K562 (cell line): ENCODE measurements around the gene ZFR2. TPM values are rescaled to one million over a fixed set of nuclear protein-coding genes. Genes with fewer than 3 reads are reported as not detected.

Experiments used
- ATF1 ChIP-seq, 2 experiments: fragments of 450-650 bp in 1 of 2; IDR thresholded peaks; 2 replicates each; pipeline ENCODE4 v1.6.1; 2016; ENCODE audit warnings: missing compliant biosample characterization in 1 of 2, missing genetic modification characterization in 1 of 2
- CBFA2T3 ChIP-seq: fragments of 450-650 bp; IDR thresholded peaks from 2 replicates; pipeline ENCODE4 v1.6.1; 2017
- CBX1 ChIP-seq: sonication (generic); IDR thresholded peaks from 2 replicates; pipeline ENCODE4 v1.6.1; 2016; ENCODE audit warnings: antibody characterized with exemption, low read depth, mild to moderate bottlenecking
- CBX3 ChIP-seq, 2 experiments: IDR thresholded peaks; 1 replicate in 1 of 2; 2 replicates in 1 of 2; pipeline ENCODE4 v1.6.1; 2012; ENCODE audit warnings: inconsistent platforms in 2 of 2, low read length in 2 of 2, borderline replicate concordance in 1 of 2, control low read depth in 1 of 2
- CHD4 ChIP-seq: fragments of 200-600 bp; sonication (generic); IDR thresholded peaks from 3 replicates; pipeline ENCODE4 v1.6.1; 2012; ENCODE audit warnings: low read depth, mild to moderate bottlenecking, mixed read lengths, low read length, inconsistent platforms; ENCODE audit not compliant: insufficient read depth, insufficient replicate concordance, poor library complexity, severe bottlenecking
- CTBP1 ChIP-seq: fragments of 450-650 bp; IDR thresholded peaks from 2 replicates; pipeline ENCODE4 v1.6.1; 2016; ENCODE audit warnings: borderline replicate concordance
- DEAF1 ChIP-seq: fragments of 450-650 bp; formaldehyde crosslinking; IDR thresholded peaks from 2 replicates; pipeline ENCODE4 v1.4.0; 2020; ENCODE audit warnings: mild to moderate bottlenecking, moderate library complexity
- ETS1 ChIP-seq: conservative IDR thresholded peaks from 2 replicates; pipeline ENCODE4 v1.6.1; 2011; ENCODE audit warnings: low read depth, mild to moderate bottlenecking, low read length; ENCODE audit not compliant: control insufficient read depth
- FOXK2 ChIP-seq, 2 experiments: fragments of 450-650 bp; IDR thresholded peaks in 1 of 2; conservative IDR thresholded peaks in 1 of 2; 2 replicates each; pipeline ENCODE4 v1.6.1; 2016; ENCODE audit warnings: low read depth in 2 of 2, mild to moderate bottlenecking in 1 of 2
- GABPB1 ChIP-seq: sonication (generic); formaldehyde crosslinking; IDR thresholded peaks from 2 replicates; pipeline ENCODE4 v1.8.0; 2022; ENCODE audit warnings: mild to moderate bottlenecking, missing genetic modification reagents
- HCFC1 ChIP-seq: IDR thresholded peaks from 2 replicates; pipeline ENCODE4 v1.6.1; 2012; ENCODE audit warnings: low read depth, low read length, improper control_type of control experiment
- HIVEP1 ChIP-seq: fragments of 250-450 bp; sonication (Bioruptor Pico); IDR thresholded peaks from 2 replicates; pipeline ENCODE4 v1.4.0; 2020; ENCODE audit warnings: mild to moderate bottlenecking
- HOXB6 ChIP-seq: fragments of 250-450 bp; sonication (Bioruptor Pico); IDR thresholded peaks from 2 replicates; pipeline ENCODE4 v1.5.1; 2022; ENCODE audit warnings: mild to moderate bottlenecking, borderline replicate concordance
- KAT8 ChIP-seq: fragments of 450-650 bp; IDR thresholded peaks from 2 replicates; pipeline ENCODE4 v1.6.1; 2016; ENCODE audit warnings: low read depth, mild to moderate bottlenecking
- PHF20 ChIP-seq: fragments of 450-650 bp; IDR thresholded peaks from 2 replicates; pipeline ENCODE4 v1.6.1; 2018; ENCODE audit not compliant: partially characterized antibody
- POLR2AphosphoS5 ChIP-seq: IDR thresholded peaks from 2 replicates; pipeline ENCODE4 v1.6.1; 2011; ENCODE audit warnings: mild to moderate bottlenecking, low read depth, low read length, moderate library complexity; ENCODE audit not compliant: control insufficient read depth, insufficient read depth
- TSC22D4 ChIP-seq: fragments of 450-650 bp; IDR thresholded peaks from 2 replicates; pipeline ENCODE4 v1.6.1; 2016; ENCODE audit warnings: missing genetic modification characterization, missing biosample characterization, control low read depth
- YY1 ChIP-seq, 3 experiments: IDR thresholded peaks; 2 replicates each; pipeline ENCODE4 v1.6.1; 2011; ENCODE audit warnings: low read length in 2 of 3, mild to moderate bottlenecking in 2 of 3, moderate library complexity in 2 of 3, borderline replicate concordance in 1 of 3, control low read depth in 1 of 3, low read depth in 1 of 3; ENCODE audit not compliant: insufficient read depth in 3 of 3, insufficient replicate concordance in 2 of 3, control insufficient read depth in 1 of 3, insufficient read length in 1 of 3; ENCODE audit errors: extremely low read depth in 1 of 3
- ZFX ChIP-seq: sonication (generic); formaldehyde crosslinking; IDR thresholded peaks from 2 replicates; pipeline ENCODE4 v1.8.0; 2022; ENCODE audit warnings: mild to moderate bottlenecking, missing genetic modification reagents, moderate library complexity
- ZNF133 ChIP-seq: fragments of 250-450 bp; sonication (Bioruptor Pico); IDR thresholded peaks from 2 replicates; pipeline ENCODE4 v1.4.0; 2020; ENCODE audit warnings: mild to moderate bottlenecking
- ZNF316 ChIP-seq: fragments of 450-650 bp; IDR thresholded peaks from 2 replicates; pipeline ENCODE4 v1.6.1; 2016
- polyA plus RNA-seq, 8 experiments: library from polyadenylated mRNA; depleted of rRNA in 4 of 8; stranded (reverse) in 5 of 8; unstranded in 3 of 8; fragments of >200 nt; fragmentation: Nextera tagmentation in 2 of 8; fragmentation: Illumina TruSeq in 1 of 8; extraction: Ambion mirVana in 2 of 8; extraction: Trizol in 1 of 8; gene quantifications; 2 replicates each; pipeline versions ENCODE4 v1.2.1 to v1.2.3, GENCODE V29; 2011 to 2014; ENCODE audit warnings: inconsistent platforms in 1 of 8, missing spikeins in 1 of 8
- total RNA-seq, 7 experiments: library from RNA; depleted of rRNA in 6 of 7; stranded (reverse); fragments of >200 nt in 6 of 7; fragmentation: Illumina TruSeq in 2 of 7; extraction: Trizol in 2 of 7; gene quantifications; 2 replicates each; pipeline versions ENCODE4 v1.2.1 to v1.2.3, GENCODE V29; 2011 to 2021; ENCODE audit warnings: low replicate concordance in 1 of 7
- TF ChIP-seq, protein P1 (sequence below): sonication (generic); formaldehyde crosslinking; IDR thresholded peaks from 2 replicates; pipeline ENCODE4 v1.9.0; 2022; ENCODE audit warnings: mild to moderate bottlenecking, missing genetic modification reagents
- TF ChIP-seq, protein P2 (sequence below): fragments of 250-450 bp; sonication (Bioruptor Pico); IDR thresholded peaks from 2 replicates; pipeline ENCODE4 v1.8.0; 2022; ENCODE audit warnings: inconsistent platforms

ZFR2 gene
- total and polyA plus RNA-seq, 9 of the 15 experiments (the other 6 are each of a cell fraction or from before 2014, with no cell fraction given), result 0.03 to 0.59 (median 0.07) TPM; not detected in 6

DNA sequence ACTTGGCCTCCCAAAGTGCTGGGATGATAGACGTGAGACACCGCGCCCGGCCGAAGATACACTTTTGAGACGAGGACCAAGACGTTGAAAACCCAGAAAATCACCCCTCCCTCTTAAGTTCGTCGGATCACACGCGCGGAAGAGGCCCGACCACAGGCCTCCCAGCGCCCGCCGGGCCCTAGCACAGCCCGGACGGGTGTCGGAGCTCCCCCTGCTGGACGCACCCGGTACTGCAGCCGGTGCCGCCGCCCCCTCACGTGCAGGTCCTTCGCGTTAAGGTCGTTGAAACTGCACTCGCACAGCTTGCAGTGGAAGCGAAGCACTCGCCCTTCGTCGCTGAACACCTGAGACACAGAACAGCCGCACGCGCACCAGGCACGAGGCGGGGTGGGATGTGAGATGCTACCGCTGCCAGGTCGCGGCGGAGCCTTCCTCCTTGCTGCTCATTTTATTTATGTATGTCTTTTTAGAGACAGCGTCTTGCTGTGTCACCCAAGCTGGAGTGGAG lies 46.9 kb downstream of the ZFR2 start (continued):
- 0 out of 2 replicates have a peak, but pooled peaks have one; percentile 34 for TF ChIP-seq ETS1
- TF ChIP-seq ZFX, result peak; percentile 86
- TF ChIP-seq DEAF1, result 0 out of 2 replicates have a peak, but pooled peaks have one; percentile 6
- TF ChIP-seq YY1 (IDR thresholded peaks at IDR 0.05; ENCODE audit: borderline replicate concordance in 1 of 3, control insufficient read depth in 1 of 3, extremely low read depth in 1 of 3, insufficient read depth in 3 of 3, insufficient read length in 1 of 3, insufficient replicate concordance in 2 of 3, low read depth in 1 of 3, low read length in 2 of 3), result peak in 1 of 3 experiments; percentile 48
- TF ChIP-seq CBX3 (IDR thresholded peaks at IDR 0.05; ENCODE audit: borderline replicate concordance in 1 of 2, low read length in 2 of 2), result peak in 1 of 2 experiments; percentile 80; a peak in 1 of 3 replicates
- TF ChIP-seq, protein P1, sequence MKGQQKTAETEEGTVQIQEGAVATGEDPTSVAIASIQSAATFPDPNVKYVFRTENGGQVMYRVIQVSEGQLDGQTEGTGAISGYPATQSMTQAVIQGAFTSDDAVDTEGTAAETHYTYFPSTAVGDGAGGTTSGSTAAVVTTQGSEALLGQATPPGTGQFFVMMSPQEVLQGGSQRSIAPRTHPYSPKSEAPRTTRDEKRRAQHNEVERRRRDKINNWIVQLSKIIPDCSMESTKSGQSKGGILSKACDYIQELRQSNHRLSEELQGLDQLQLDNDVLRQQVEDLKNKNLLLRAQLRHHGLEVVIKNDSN, result peak; percentile 86
- TF ChIP-seq ZNF133 (CRISPR knock-in tag), result no peak
- no peak for TF ChIP-seq ATF1 (CRISPR knock-in tag; IDR thresholded peaks at IDR 0.05)
- peak; percentile 60 for TF ChIP-seq ATF1 (tag; IDR thresholded peaks at IDR 0.05)
- TF ChIP-seq TSC22D4 (tag), result no peak
- TF ChIP-seq HOXB6, result no peak
- TF ChIP-seq HCFC1, result 0 out of 2 replicates have a peak, but pooled peaks have one; percentile 26
- TF ChIP-seq GABPB1 (CRISPR knock-in tag), result peak; percentile 78
- peak; percentile 18; the same call in 1 of the 2 replicates for TF ChIP-seq CBFA2T3
- TF ChIP-seq ZNF316, result peak; percentile 12; the same call in 1 of the 2 replicates
- no peak for TF ChIP-seq HIVEP1
- peak; percentile 41 for TF ChIP-seq PHF20
- TF ChIP-seq, protein P2, sequence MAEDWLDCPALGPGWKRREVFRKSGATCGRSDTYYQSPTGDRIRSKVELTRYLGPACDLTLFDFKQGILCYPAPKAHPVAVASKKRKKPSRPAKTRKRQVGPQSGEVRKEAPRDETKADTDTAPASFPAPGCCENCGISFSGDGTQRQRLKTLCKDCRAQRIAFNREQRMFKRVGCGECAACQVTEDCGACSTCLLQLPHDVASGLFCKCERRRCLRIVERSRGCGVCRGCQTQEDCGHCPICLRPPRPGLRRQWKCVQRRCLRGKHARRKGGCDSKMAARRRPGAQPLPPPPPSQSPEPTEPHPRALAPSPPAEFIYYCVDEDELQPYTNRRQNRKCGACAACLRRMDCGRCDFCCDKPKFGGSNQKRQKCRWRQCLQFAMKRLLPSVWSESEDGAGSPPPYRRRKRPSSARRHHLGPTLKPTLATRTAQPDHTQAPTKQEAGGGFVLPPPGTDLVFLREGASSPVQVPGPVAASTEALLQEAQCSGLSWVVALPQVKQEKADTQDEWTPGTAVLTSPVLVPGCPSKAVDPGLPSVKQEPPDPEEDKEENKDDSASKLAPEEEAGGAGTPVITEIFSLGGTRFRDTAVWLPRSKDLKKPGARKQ (CRISPR knock-in tag), result peak; percentile 69
- TF ChIP-seq CTBP1, result peak; percentile 87
- no peak for TF ChIP-seq KAT8
- no peak for TF ChIP-seq POLR2AphosphoS5
- peak; percentile 98 for TF ChIP-seq CBX1
- peak; percentile 76 for TF ChIP-seq CHD4
- TF ChIP-seq FOXK2 (conservative IDR thresholded peaks at IDR 0.05 in 1 of 2, IDR thresholded peaks at IDR 0.05 in 1 of 2; ENCODE audit: low read depth in 2 of 2), result peak in 1 of 2 experiments; percentile 60; a peak in 1 of 4 replicates
